Keratinocyte (primary cell): ENCODE results near the gene ABCC10. TPM values are rescaled to one million over a fixed set of nuclear protein-coding genes. Genes with fewer than 3 reads are reported as not detected.

Experiments
- DNase-seq: peaks from one replicate; pipeline ENCODE4 v3.0.0-alpha.2; 2011; ENCODE audit warnings: low read depth, missing footprints, low spot score
- FAIRE-seq: peaks from 2 replicates; lab custom pipeline; 2011; peaks lifted over from hg19 to GRCh38; lab: Jason Lieb, UNC
- H2AFZ ChIP-seq: 2 replicates; pipeline ENCODE4 v1.6.0; 2012; ENCODE audit warnings: low read length, control low read depth, inconsistent platforms; ENCODE audit not compliant: control insufficient read depth
- H3K27ac ChIP-seq: 2 replicates; pipeline ENCODE4 v1.5.1; 2011; ENCODE audit warnings: low read length; ENCODE audit not compliant: control insufficient read depth, insufficient read depth
- H3K27me3 ChIP-seq: 3 replicates; pipeline ENCODE4 v1.6.0; 2011; ENCODE audit warnings: low read length; ENCODE audit not compliant: control insufficient read depth, insufficient read depth; ENCODE audit errors: extremely low read depth
- H3K36me3 ChIP-seq, 2 experiments: 2 replicates in 1 of 2; 3 replicates in 1 of 2; pipeline ENCODE4 v1.5.1; 2011; ENCODE audit warnings: low read length in 2 of 2, mild to moderate bottlenecking in 1 of 2; ENCODE audit not compliant: control insufficient read depth in 2 of 2, insufficient read depth in 2 of 2; ENCODE audit errors: extremely low read depth in 1 of 2
- H3K4me1 ChIP-seq: 3 replicates; pipeline ENCODE4 v1.5.1; 2011; ENCODE audit warnings: low read length; ENCODE audit not compliant: control insufficient read depth, insufficient read depth; ENCODE audit errors: extremely low read depth
- H3K4me2 ChIP-seq: 3 replicates; pipeline ENCODE4 v1.6.0; 2011; ENCODE audit warnings: low read depth, low read length; ENCODE audit not compliant: control insufficient read depth, insufficient read depth; ENCODE audit errors: extremely low read depth
- H3K4me3 ChIP-seq, 3 experiments: fragments of 200-600 bp in 1 of 3; sonication (generic) in 1 of 3; 2 replicates in 2 of 3; 3 replicates in 1 of 3; pipeline ENCODE4 v1.5.1; 2011 to 2016; ENCODE audit warnings: low read length in 3 of 3, mild to moderate bottlenecking in 3 of 3, control low read depth in 2 of 3, inconsistent platforms in 1 of 3, low read depth in 1 of 3, mixed read lengths in 1 of 3, mixed run types in 1 of 3, moderate library complexity in 1 of 3; ENCODE audit not compliant: control insufficient read depth in 2 of 3, insufficient read depth in 2 of 3; ENCODE audit errors: extremely low read depth in 1 of 3
- H3K79me2 ChIP-seq: 2 replicates; pipeline ENCODE4 v1.6.0; 2012; ENCODE audit warnings: low read length; ENCODE audit not compliant: control insufficient read depth, insufficient read depth
- H3K9ac ChIP-seq: 3 replicates; pipeline ENCODE4 v1.6.0; 2011; ENCODE audit warnings: low read length; ENCODE audit not compliant: control insufficient read depth, insufficient read depth; ENCODE audit errors: extremely low read depth
- H3K9me1 ChIP-seq: 3 replicates; pipeline ENCODE4 v1.6.0; 2011; ENCODE audit warnings: low read length; ENCODE audit not compliant: control insufficient read depth, insufficient read depth; ENCODE audit errors: extremely low read depth
- H3K9me3 ChIP-seq: 2 replicates; pipeline ENCODE4 v1.5.1; 2012; ENCODE audit warnings: low read depth, low read length; ENCODE audit not compliant: control insufficient read depth
- H4K20me1 ChIP-seq: 3 replicates; pipeline ENCODE4 v1.6.0; 2011; ENCODE audit warnings: low read length; ENCODE audit not compliant: control insufficient read depth, insufficient read depth; ENCODE audit errors: extremely low read depth
- CTCF ChIP-seq, 3 experiments: IDR thresholded peaks in 1 of 3; conservative IDR thresholded peaks in 1 of 3; optimal IDR thresholded peaks in 1 of 3; 2 replicates in 2 of 3; 3 replicates in 1 of 3; pipeline versions ENCODE3 to v1.5.1; 2011; ENCODE audit warnings: low read length in 3 of 3, mild to moderate bottlenecking in 3 of 3, moderate library complexity in 2 of 3, control low read depth in 1 of 3, inconsistent platforms in 1 of 3; ENCODE audit not compliant: insufficient read depth in 2 of 3; ENCODE audit errors: extremely low read depth in 1 of 3
- EZH2 ChIP-seq: IDR thresholded peaks from one replicate; pipeline ENCODE4 v1.6.1; 2012; ENCODE audit warnings: inconsistent platforms, mild to moderate bottlenecking, low read length, moderate library complexity
- dilution Hi-C: fragments of 300-500 bp; cut with MboI; formaldehyde crosslinking; loops from one replicate; pipeline ENCODE4 v1.7.0; 2020; ENCODE audit warnings: low sequenced_read_pairs; ENCODE audit not compliant: extremely low pct_ligation_motif_present
- polyA plus RNA-seq, 5 experiments: library from polyadenylated mRNA; depleted of rRNA in 3 of 5; stranded (reverse) in 3 of 5; stranded (forward) in 1 of 5; unstranded in 1 of 5; fragments of >200 nt; gene quantifications; 1 replicate in 1 of 5; 2 replicates in 3 of 5; 3 replicates in 1 of 5; pipeline versions ENCODE4 v1.2.1 to v1.2.3, GENCODE V29; 2011 to 2012; ENCODE audit warnings: missing spikeins in 2 of 5, low read depth in 1 of 5, low replicate concordance in 1 of 5

The ABCC10 gene
- polyA plus RNA-seq, 1 donor (not counting 4 experiments of a cell fraction or from before 2014, with no cell fraction given): 17.9 TPM

GRCh38 chr6:43436577-43437282 is 9.4 kb downstream of the ABCC10 start:
- Histone ChIP-seq H2AFZ (no peak overlapping the region), H3K27ac (peak overlapping the region; percentile 64), H3K36me3 (peaks cover 39 to 41% of the 10 kb centered on the region in 2 experiments), H3K4me2 (peak overlapping the region; percentile 54), H3K4me3 (no peak overlapping the region), H4K20me1 (no peaks in the 10 kb centered on the region), H3K9ac (peak overlapping the region; percentile 30), H3K9me1 (no peaks in the 10 kb centered on the region), H3K9me3 (no peaks in the 10 kb centered on the region), H3K79me2 (peaks cover 7% of the 10 kb centered on the region), H3K27me3 (no peaks in the 10 kb centered on the region), H3K4me1 (peaks cover 24% of the 10 kb centered on the region)
- DNase-seq (peak; percentile 77), FAIRE-seq (peak; percentile 90)
- dilution Hi-C loops: no loop called here
- no peak for TF ChIP-seq CTCF (optimal IDR thresholded peaks at IDR 0.05 in 1 of 3, IDR thresholded peaks at IDR 0.05 in 1 of 3, conservative IDR thresholded peaks at IDR 0.05 in 1 of 3; ENCODE audit: extremely low read depth in 1 of 3, insufficient read depth in 2 of 3, low read length in 3 of 3)
- TF ChIP-seq EZH2: no peak

- Histone ChIP-seq H3K9ac (no peak overlapping the region), H4K20me1 (no peaks in the 10 kb centered on the region), H3K27ac (no peak overlapping the region), H3K27me3 (no peaks in the 10 kb centered on the region), H3K4me2 (no peak overlapping the region), H2AFZ (no peak overlapping the region), H3K4me3 (no peak overlapping the region), H3K9me3 (no peaks in the 10 kb centered on the region), H3K9me1 (no peaks in the 10 kb centered on the region), H3K4me1 (peaks cover 24% of the 10 kb centered on the region), H3K36me3 (peaks cover 34 to 35% of the 10 kb centered on the region in 2 experiments), H3K79me2 (no peaks in the 10 kb centered on the region)
- dilution Hi-C loops: no loop called here
- TF ChIP-seq EZH2 (no peak), CTCF (optimal IDR thresholded peaks at IDR 0.05 in 1 of 3, IDR thresholded peaks at IDR 0.05 in 1 of 3, conservative IDR thresholded peaks at IDR 0.05 in 1 of 3; ENCODE audit: extremely low read depth in 1 of 3, insufficient read depth in 2 of 3, low read length in 3 of 3) (no peak)
- FAIRE-seq (no peak), DNase-seq (no peak)
Measured at GRCh38 chr6:43437700-43438099, 10.4 kb downstream of the ABCC10 start.
